IMR-90 (cell line): ENCODE data around the gene ATP6V0C. TPM values are rescaled to one million over a fixed set of nuclear protein-coding genes. Genes with fewer than 3 reads are reported as not detected.

Experiments
- ATAC-seq: fragments of 200-7000 bp; cut with Tn5 transposase; 2 replicates; pipeline ENCODE4 v1.9.1; 2020; ENCODE audit warnings: low read depth, mild to moderate bottlenecking, moderate library complexity
- BruUV-seq: library from RNA; stranded (reverse); fragments of 400-500 nt; replicated peaks from 2 replicates; lab custom pipeline; 2021; lab: Mats Ljungman, UMichigan
- CTCF ChIA-PET: fragments of 300-600 bp; formaldehyde crosslinking; extraction: SDS; loops from one replicate; lab custom pipeline; 2021; ENCODE audit warnings: antibody characterized with exemption; lab: Yijun Ruan, JAX
- POLR2A ChIA-PET: fragments of 300-600 bp; sonication (Branson Sonifier 250); formaldehyde crosslinking; loops from one replicate; lab custom pipeline; 2022; ENCODE audit warnings: antibody characterized with exemption; ENCODE audit not compliant: unreplicated experiment; lab: Charles Lee
- DNase-seq: peaks from one replicate; pipeline ENCODE4 v3.0.0; 2013
- H2AFZ ChIP-seq: replicated peaks from 2 replicates; pipeline ENCODE3; 2013; ENCODE audit warnings: low read length, mild to moderate bottlenecking; ENCODE audit not compliant: poor library complexity
- H2AK5ac ChIP-seq: 2 replicates; pipeline ENCODE4 v1.6.1; 2013; ENCODE audit warnings: low read depth, low read length, inconsistent platforms
- H2AK9ac ChIP-seq: replicated peaks from 2 replicates; pipeline ENCODE3; 2013; ENCODE audit warnings: mild to moderate bottlenecking, low read depth, low read length, moderate library complexity; ENCODE audit not compliant: poor library complexity
- H2BK120ac ChIP-seq: 2 replicates; pipeline ENCODE4 v1.6.1; 2013; ENCODE audit warnings: low read depth, low read length, inconsistent platforms
- H2BK15ac ChIP-seq: 3 replicates; pipeline ENCODE4 v1.6.1; 2013; ENCODE audit warnings: low read depth, low read length, inconsistent platforms
- H2BK20ac ChIP-seq: 2 replicates; pipeline ENCODE4 v1.6.1; 2013; ENCODE audit warnings: low read depth, mild to moderate bottlenecking, inconsistent platforms, low read length, moderate library complexity
- H2BK5ac ChIP-seq: 2 replicates; pipeline ENCODE4 v1.6.1; 2013; ENCODE audit warnings: mild to moderate bottlenecking, low read depth, low read length, inconsistent platforms; ENCODE audit not compliant: poor library complexity, severe bottlenecking
- H3K14ac ChIP-seq: replicated peaks from 2 replicates; pipeline ENCODE4 v1.6.1; 2013; ENCODE audit warnings: low read depth, low read length, inconsistent platforms
- H3K18ac ChIP-seq: 2 replicates; pipeline ENCODE4 v1.6.1; 2013; ENCODE audit warnings: low read depth, low read length, control low read depth
- H3K23ac ChIP-seq: 2 replicates; pipeline ENCODE4 v1.6.1; 2013; ENCODE audit warnings: low read depth, low read length, inconsistent platforms
- H3K27ac ChIP-seq: 2 replicates; pipeline ENCODE4 v1.5.1; 2013; ENCODE audit warnings: mild to moderate bottlenecking, control low read depth, low read length; ENCODE audit not compliant: insufficient read depth
- H3K27me3 ChIP-seq: 2 replicates; pipeline ENCODE4 v1.6.1; 2013; ENCODE audit warnings: low read length; ENCODE audit not compliant: control insufficient read depth, insufficient read depth
- H3K36me3 ChIP-seq: 2 replicates; pipeline ENCODE4 v1.6.1; 2013; ENCODE audit warnings: low read length, mixed read lengths; ENCODE audit not compliant: control insufficient read depth, insufficient read depth
- H3K4ac ChIP-seq: 2 replicates; pipeline ENCODE4 v1.6.1; 2013; ENCODE audit warnings: low read depth, low read length, inconsistent platforms
- H3K4me1 ChIP-seq: 2 replicates; pipeline ENCODE4 v1.6.1; 2013; ENCODE audit warnings: low read length, mixed read lengths; ENCODE audit not compliant: control insufficient read depth, insufficient read depth
- H3K4me2 ChIP-seq: 2 replicates; pipeline ENCODE4 v1.6.1; 2013; ENCODE audit warnings: low read depth, mild to moderate bottlenecking, control low read depth, low read length, moderate library complexity
- H3K4me3 ChIP-seq: 2 replicates; pipeline ENCODE4 v1.5.1; 2013; ENCODE audit warnings: low read depth, mild to moderate bottlenecking, control low read depth, low read length, moderate library complexity; ENCODE audit not compliant: insufficient read depth
- H3K56ac ChIP-seq: 2 replicates; pipeline ENCODE4 v1.6.1; 2013; ENCODE audit warnings: low read length, inconsistent platforms; ENCODE audit not compliant: insufficient read depth; ENCODE audit errors: extremely low read depth
- H3K79me1 ChIP-seq, 2 experiments: 2 replicates each; pipeline ENCODE4 v1.6.1; 2013; ENCODE audit warnings: low read length in 2 of 2, inconsistent platforms in 1 of 2, low read depth in 1 of 2
- H3K9ac ChIP-seq: 2 replicates; pipeline ENCODE4 v1.6.1; 2013; ENCODE audit warnings: low read depth, low read length, control low read depth
- H3K9me1 ChIP-seq: 2 replicates; pipeline ENCODE4 v1.6.1; 2013; ENCODE audit warnings: low read length, inconsistent platforms; ENCODE audit not compliant: insufficient read depth
- H3K9me3 ChIP-seq: 2 replicates; pipeline ENCODE4 v1.6.1; 2013; ENCODE audit warnings: low read length; ENCODE audit not compliant: control insufficient read depth, insufficient read depth
- H4K20me1 ChIP-seq: 2 replicates; pipeline ENCODE4 v1.6.1; 2013; ENCODE audit warnings: low read length, inconsistent platforms; ENCODE audit not compliant: insufficient read depth
- H4K5ac ChIP-seq: 2 replicates; pipeline ENCODE4 v1.6.1; 2013; ENCODE audit warnings: mild to moderate bottlenecking, low read depth, low read length, control low read depth
- H4K8ac ChIP-seq, 2 experiments: 2 replicates each; pipeline ENCODE4 v1.6.1; 2013; ENCODE audit warnings: low read depth in 2 of 2, low read length in 2 of 2, control low read depth in 1 of 2, inconsistent platforms in 1 of 2
- H4K91ac ChIP-seq: 2 replicates; pipeline ENCODE4 v1.6.1; 2013; ENCODE audit warnings: low read depth, low read length, inconsistent platforms; ENCODE audit not compliant: insufficient read depth
- CEBPB ChIP-seq: IDR thresholded peaks from 2 replicates; pipeline ENCODE4 v1.6.1; 2012; ENCODE audit warnings: low read depth, low read length, improper control_type of control experiment
- CHD1 ChIP-seq: IDR thresholded peaks from 2 replicates; pipeline ENCODE4 v1.6.1; 2012; ENCODE audit warnings: low read depth, low read length, improper control_type of control experiment
- ELK1 ChIP-seq: fragments of 150-350 bp; IDR thresholded peaks from 2 replicates; pipeline ENCODE4 v1.6.1; 2016; ENCODE audit warnings: low read depth, mild to moderate bottlenecking, low read length, moderate library complexity, borderline replicate concordance
- FOS ChIP-seq: fragments of 150-350 bp; IDR thresholded peaks from 2 replicates; pipeline ENCODE4 v1.6.1; 2016; ENCODE audit warnings: low read depth, low read length
- MXI1 ChIP-seq: IDR thresholded peaks from 2 replicates; pipeline ENCODE4 v1.6.1; 2012; ENCODE audit warnings: low read depth, mild to moderate bottlenecking, low read length, moderate library complexity, borderline replicate concordance
- POLR2A ChIP-seq: IDR thresholded peaks from 2 replicates; pipeline ENCODE4 v1.6.1; 2012; ENCODE audit warnings: mild to moderate bottlenecking, low read depth, low read length
- RAD21 ChIP-seq: IDR thresholded peaks from 2 replicates; pipeline ENCODE4 v1.6.1; 2012; ENCODE audit warnings: low read length, improper control_type of control experiment
- RCOR1 ChIP-seq: IDR thresholded peaks from 2 replicates; pipeline ENCODE4 v1.6.1; 2012; ENCODE audit warnings: mild to moderate bottlenecking, low read length, improper control_type of control experiment; ENCODE audit not compliant: insufficient replicate concordance
- RFX5 ChIP-seq: IDR thresholded peaks from 2 replicates; pipeline ENCODE4 v1.8.0; 2012; ENCODE audit warnings: low read depth, mild to moderate bottlenecking, low read length, moderate library complexity
- SMC3 ChIP-seq: fragments of 150-350 bp; IDR thresholded peaks from 2 replicates; pipeline ENCODE4 v1.6.1; 2016; ENCODE audit warnings: low read depth, mild to moderate bottlenecking, antibody characterized with exemption, low read length, moderate library complexity
- WGBS, 2 experiments: methylation state at CpG; one replicate each; pipeline versions ENCODE4 v1.1.5 to v1.1.7; 2013; ENCODE audit warnings: missing lambda C conversion rate in 2 of 2; ENCODE audit not compliant: insufficient read length in 1 of 2; ENCODE audit errors: extremely low coverage in 2 of 2; 5-methylcytosine and 5-hydroxymethylcytosine counted together
- dilution Hi-C: fragments of 300-500 bp; cut with HindIII; formaldehyde crosslinking; loops from one replicate; pipeline ENCODE4 v1.14.3; 2018; ENCODE audit warnings: low sequenced_read_pairs; ENCODE audit not compliant: unreplicated experiment
- in situ Hi-C: fragments of 300-500 bp; cut with MboI; formaldehyde crosslinking; loops from 3 replicates; pipeline ENCODE4 v1.14.3; 2019; ENCODE audit warnings: low sequenced_read_pairs, inconsistent platforms, mixed read lengths
- intact Hi-C: fragments of 100-400 bp; cut with micrococcal nuclease; formaldehyde crosslinking; loops from 2 replicates; pipeline ENCODE4 v1.10.0; 2022
- polyA plus RNA-seq, 3 experiments: library from polyadenylated mRNA; depleted of rRNA; stranded (reverse); fragments of >200 nt; gene quantifications; 2 replicates each; pipeline ENCODE4 v1.2.3, GENCODE V29; 2012; ENCODE audit warnings: low replicate concordance in 1 of 3
- total RNA-seq: library from RNA; depleted of rRNA; stranded (reverse); fragments of >200 nt; gene quantifications from 2 replicates; pipeline ENCODE4 v1.2.3, GENCODE V29; 2012
- TF ChIP-seq, protein P1 (sequence below): conservative IDR thresholded peaks from 2 replicates; pipeline ENCODE4 v1.5.1; 2012; ENCODE audit warnings: mild to moderate bottlenecking, low read depth, low read length, improper control_type of control experiment
- TF ChIP-seq, protein P2 (sequence below): fragments of 150-350 bp; IDR thresholded peaks from 2 replicates; pipeline ENCODE4 v1.6.1; 2017; ENCODE audit warnings: mild to moderate bottlenecking, antibody characterized with exemption, low read length, low read depth

Gene ATP6V0C
- total and polyA plus RNA-seq, 2 of the 4 experiments (the other 2 are of a cell fraction), result 8.4 to 107 TPM

DNA sequence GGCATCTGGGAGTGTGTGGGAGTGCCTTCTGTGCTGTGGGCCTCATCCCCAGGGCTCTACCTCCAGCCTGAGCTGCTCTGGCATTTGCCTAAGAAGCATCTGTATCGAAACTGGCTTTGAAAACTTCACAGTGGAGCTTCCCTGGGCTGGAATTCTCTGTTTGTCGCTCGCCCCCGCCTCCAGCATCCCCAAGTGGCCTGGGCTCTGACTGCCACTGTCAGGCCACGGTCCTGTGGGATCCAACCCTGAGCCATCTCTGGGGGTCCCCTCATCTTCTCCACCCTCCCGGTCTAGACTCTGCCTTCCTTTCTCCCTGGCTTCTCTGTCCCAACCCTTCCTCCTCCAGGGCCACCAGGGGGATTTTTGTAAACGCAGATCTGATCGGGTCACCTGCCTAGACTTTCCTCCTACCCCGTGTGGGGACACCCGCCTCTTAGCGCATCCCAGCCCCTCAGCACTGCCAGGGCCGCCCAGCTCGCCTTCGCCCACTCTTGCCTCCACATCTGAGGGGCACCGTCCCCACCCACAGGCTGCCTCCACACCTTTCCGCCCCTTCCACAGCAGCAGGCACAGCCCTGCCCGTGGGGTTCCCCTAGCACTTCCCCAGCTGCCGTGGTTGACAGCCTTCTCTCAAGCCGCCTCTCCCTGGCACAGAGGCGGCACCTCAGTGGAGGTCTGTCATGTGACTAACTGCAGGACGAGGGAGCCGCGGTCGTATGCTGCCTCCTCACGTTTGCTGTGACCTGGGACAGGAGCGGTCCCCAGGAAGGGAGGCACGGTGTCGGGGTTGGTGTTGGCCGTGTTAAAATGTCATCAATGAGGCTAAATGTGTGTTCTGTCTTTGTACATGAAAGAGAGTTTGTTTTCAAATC is 26.9 kb upstream of the ATP6V0C start (continued):
- TF ChIP-seq RFX5, result no peak
- peak; percentile 24; the same call in 1 of the 2 replicates for TF ChIP-seq SMC3
- no peak for TF ChIP-seq POLR2A

DNA sequence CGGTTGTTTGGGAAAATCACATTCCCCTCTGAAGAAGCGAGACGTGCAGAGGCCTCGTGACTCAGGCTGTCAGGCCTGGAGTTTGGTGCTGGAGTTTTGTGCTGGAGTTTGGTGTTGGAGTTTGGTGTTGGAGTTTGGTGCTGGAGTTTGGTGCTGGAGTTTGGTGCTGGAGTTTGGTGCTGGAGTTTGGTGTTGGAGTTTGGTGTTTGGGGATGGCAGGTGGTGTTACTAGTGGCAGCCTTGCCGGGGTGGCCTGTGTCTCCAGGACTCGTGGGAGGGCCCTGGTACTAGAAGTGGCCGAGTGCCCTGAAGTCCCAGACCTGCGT is 26.3 kb upstream of the ATP6V0C start:
- dilution Hi-C loops, result no loop called here
- Histone ChIP-seq H2AK9ac (peak overlapping the region; percentile 35), H3K18ac (no peak overlapping the region), H3K4me1 (peaks cover 24% of the 10 kb centered on the region), H3K9ac (peak overlapping the region; percentile 39; the same call in 1 of the 2 replicates), H3K14ac (no peak overlapping the region), H3K79me1 (peaks cover 31 to 72% of the 10 kb centered on the region in 2 experiments), H3K27ac (no peak overlapping the region), H2AK5ac (no peak overlapping the region), H3K36me3 (peaks cover 2% of the 10 kb centered on the region; the same call in 1 of the 2 replicates), H3K4me2 (peak overlapping the region; percentile 14; the same call in 1 of the 2 replicates), H3K9me3 (no peaks in the 10 kb centered on the region), H3K9me1 (peaks cover 7% of the 10 kb centered on the region; the same call in 1 of the 2 replicates), H2BK120ac (no peak overlapping the region), H4K20me1 (peaks cover 21% of the 10 kb centered on the region), H3K4ac (no peak overlapping the region), H4K91ac (no peak overlapping the region), H2BK20ac (no peak overlapping the region), H3K27me3 (no peaks in the 10 kb centered on the region), H2AFZ (no peak overlapping the region), H3K56ac (no peak overlapping the region), H4K8ac (peak overlapping the region in 1 of 2 experiments; percentile 69; a peak in 1 of 4 replicates), H4K5ac (no peak overlapping the region; the same call in 1 of the 2 replicates), H2BK5ac (no peak overlapping the region), H3K4me3 (no peak overlapping the region), H3K23ac (no peak overlapping the region; the same call in 1 of the 2 replicates), H2BK15ac (no peak overlapping the region)
- in situ Hi-C loops, result no loop called here
- DNase-seq (peak; percentile 11), ATAC-seq (peak; percentile 21)
- WGBS, 2 experiments, result 75% methylated on average over 7 of the region's 8 CpGs; no CpG with 5 or more reads in 1 of the 2 experiments
- intact Hi-C loops, result no loop called here
- ChIA-PET CTCF (no interaction called here), POLR2A (no interaction called here)
- BruUV-seq, result no TSS peak
- TF ChIP-seq, protein P1, sequence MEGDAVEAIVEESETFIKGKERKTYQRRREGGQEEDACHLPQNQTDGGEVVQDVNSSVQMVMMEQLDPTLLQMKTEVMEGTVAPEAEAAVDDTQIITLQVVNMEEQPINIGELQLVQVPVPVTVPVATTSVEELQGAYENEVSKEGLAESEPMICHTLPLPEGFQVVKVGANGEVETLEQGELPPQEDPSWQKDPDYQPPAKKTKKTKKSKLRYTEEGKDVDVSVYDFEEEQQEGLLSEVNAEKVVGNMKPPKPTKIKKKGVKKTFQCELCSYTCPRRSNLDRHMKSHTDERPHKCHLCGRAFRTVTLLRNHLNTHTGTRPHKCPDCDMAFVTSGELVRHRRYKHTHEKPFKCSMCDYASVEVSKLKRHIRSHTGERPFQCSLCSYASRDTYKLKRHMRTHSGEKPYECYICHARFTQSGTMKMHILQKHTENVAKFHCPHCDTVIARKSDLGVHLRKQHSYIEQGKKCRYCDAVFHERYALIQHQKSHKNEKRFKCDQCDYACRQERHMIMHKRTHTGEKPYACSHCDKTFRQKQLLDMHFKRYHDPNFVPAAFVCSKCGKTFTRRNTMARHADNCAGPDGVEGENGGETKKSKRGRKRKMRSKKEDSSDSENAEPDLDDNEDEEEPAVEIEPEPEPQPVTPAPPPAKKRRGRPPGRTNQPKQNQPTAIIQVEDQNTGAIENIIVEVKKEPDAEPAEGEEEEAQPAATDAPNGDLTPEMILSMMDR, result no peak
- no peak for TF ChIP-seq SMC3
- no peak for TF ChIP-seq POLR2A
- TF ChIP-seq MXI1, result no peak
- TF ChIP-seq FOS, result no peak
- TF ChIP-seq CEBPB, result no peak
- no peak for TF ChIP-seq CHD1
- TF ChIP-seq, protein P2, sequence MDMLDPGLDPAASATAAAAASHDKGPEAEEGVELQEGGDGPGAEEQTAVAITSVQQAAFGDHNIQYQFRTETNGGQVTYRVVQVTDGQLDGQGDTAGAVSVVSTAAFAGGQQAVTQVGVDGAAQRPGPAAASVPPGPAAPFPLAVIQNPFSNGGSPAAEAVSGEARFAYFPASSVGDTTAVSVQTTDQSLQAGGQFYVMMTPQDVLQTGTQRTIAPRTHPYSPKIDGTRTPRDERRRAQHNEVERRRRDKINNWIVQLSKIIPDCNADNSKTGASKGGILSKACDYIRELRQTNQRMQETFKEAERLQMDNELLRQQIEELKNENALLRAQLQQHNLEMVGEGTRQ, result no peak
- TF ChIP-seq ELK1, result no peak
- no peak for TF ChIP-seq RCOR1
- no peak for TF ChIP-seq RAD21
- TF ChIP-seq RFX5, result no peak
